GM19372 (cell line): Measurements from ENCODE around the gene GAB2.

Experiments used
- ATAC-seq: cut with Tn5 transposase; IDR thresholded peaks from one replicate; pipeline ENCODE4 v1.9.1; 2021; ENCODE audit warnings: mild to moderate bottlenecking, low read depth, moderate library complexity; ENCODE audit not compliant: unreplicated experiment

GAB2 gene

DNA sequence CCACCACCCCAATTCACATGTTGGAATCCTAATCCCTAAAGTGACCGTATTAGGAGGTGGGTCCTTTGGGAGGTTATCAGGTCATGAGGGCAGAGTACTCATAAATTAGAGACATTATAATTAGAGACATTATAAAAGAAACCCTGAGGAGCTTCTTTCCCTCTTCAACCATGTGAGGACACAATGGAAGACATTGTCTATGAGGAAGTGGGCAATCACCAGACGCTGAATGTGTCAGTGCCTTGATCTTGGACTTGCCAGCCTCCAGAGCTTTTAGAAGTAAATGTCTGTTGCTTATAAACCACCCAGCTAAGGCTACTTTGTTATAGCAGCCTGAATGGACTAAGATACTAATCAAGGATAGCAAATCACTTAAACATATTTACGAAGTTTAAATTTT, 14.8 kb downstream of the GAB2 start:
- ATAC-seq = no peak

- no peak for ATAC-seq
Measured at GRCh38 chr11:78400702-78401101, 16.9 kb downstream of the GAB2 start.

DNA sequence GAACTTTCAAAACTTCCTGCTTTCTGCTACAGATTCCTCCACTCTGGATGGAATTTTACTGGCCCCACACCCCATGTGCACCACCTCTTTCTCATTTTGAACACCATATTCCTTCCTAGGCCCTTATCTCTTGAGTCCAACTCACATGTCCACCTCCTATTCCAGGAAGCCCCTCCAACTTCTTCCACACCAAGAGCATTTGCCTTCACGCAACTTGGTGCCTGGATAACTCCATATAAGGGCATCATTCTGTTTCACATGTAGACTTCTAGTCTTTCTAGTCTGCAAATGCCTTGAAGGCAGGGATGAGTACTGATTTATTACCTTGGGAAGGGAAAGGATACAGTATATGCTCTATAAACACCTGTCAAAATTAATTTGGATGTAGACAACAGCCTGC, 17.5 kb downstream of the GAB2 start:
- ATAC-seq = no peak

DNA sequence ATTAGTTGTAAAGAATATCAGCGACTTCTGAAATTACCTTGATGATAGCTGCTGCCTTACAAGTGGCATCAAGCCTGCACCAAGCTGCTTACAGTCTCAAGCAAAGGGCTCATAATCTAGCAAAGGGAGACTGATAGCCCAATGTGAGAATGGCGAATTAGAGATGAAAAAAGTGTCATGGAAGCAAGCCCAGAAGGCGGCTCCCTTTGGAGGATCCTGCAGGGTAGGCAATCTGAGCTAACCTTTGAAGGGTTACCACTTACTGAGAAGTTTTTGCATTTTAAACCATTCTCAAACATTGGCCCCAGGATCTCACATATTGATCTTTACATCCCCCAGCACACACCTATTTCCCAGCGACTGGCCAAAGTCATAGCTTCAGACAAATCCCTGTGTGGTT, 18.5 kb downstream of the GAB2 start:
- no peak for ATAC-seq

- no peak for ATAC-seq
Measured at GRCh38 chr11:78398715-78399114, 18.9 kb downstream of the GAB2 start.

DNA sequence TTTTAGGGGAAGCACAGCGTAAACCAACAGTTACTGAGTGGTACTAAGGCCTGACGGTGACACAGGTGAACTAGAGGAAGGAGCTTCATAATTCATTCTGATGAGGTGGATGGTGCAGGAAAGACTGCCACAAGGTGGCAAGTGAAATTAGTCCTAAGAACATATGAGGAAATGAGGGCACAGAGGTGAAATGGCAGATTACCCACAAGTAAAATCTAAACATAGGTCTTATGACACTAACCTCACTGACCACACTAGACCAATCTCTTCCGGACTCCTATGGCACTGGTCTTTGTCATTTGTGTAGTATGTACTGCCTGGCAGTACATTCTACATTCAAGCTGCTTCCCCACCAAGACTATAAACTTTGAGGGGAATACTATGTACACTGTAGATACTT, 20.2 kb downstream of the GAB2 start:
- no peak for ATAC-seq

DNA sequence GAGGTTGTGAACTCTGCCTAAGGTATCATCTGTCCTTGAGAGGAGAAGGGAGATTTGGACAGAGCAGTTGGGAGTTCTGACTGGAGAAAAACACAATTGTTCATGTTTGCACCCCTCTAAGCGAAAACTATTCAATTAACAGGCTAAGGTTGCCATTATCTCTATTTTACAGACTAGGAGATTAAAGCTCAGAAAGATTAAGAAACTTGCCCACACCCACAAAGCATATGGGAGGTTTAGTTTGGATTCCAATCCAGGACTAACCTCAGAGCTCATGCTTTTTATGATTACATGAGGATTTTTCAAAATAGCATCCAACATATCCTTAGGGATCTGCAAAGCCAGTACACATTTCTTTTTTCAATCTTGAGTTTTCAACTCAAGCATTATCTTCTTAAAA, 22.0 kb downstream of the GAB2 start:
- ATAC-seq = no peak

GRCh38 chr11:78392854-78393253, 24.8 kb downstream of the GAB2 start:
- no peak for ATAC-seq

GRCh38 chr11:78391424-78391823, 26.2 kb downstream of the GAB2 start:
- no peak for ATAC-seq

DNA sequence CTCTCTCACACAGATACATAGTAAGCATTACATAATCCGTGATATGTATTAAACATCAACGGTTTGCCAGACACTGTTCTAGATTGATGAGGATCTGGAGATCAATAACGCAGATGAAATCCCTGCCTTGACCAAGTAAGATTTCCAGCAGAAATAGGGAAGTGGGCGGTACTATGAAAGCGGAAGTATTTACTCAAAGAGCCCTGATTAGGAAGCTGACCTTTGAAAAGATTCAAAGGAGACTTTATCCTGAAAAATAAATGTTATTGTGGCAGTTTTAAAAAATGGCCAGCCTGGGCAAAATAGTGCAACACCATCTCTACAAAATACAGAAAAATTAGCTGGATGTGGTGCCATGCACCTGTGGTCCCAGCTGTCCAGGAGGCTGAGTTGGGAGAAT, 26.8 kb downstream of the GAB2 start:
- no peak for ATAC-seq

DNA sequence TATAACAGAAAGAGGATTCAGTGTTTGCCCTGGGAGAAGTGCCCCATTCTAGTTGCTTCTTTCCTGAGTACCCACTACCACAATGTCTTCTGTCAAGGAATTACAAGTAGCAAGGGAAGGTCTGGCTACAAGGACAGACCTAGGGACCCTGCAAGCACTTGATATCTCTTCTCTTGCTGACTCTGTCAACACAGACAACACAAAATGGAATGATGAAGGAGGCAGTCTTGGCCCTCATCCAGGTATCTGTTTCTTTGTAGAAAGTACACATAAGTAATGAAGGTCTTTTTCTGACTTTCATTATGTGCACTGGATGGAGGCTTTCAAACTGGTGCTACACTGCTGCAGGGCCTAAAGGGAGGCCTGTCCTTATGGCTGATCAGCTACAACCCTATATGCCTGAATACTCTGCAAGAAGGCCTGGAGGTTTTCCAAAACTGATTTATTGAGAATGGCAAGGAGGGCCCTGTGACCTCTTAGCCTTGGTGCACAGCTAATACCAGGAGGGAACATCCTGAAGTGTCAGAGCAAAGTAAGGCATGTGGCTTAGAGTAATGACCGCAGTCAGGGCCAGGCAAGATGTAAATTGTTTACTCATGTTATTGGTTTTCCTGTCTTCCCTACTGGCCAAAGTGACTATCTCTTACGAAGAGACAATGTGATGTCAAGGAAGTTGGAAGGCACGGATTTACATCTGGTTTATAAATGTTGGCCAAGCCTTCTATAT, 31.2 kb downstream of the GAB2 start:
- no peak for ATAC-seq

GRCh38 chr11:78385205-78385604, 32.4 kb downstream of the GAB2 start:
- no peak for ATAC-seq

DNA sequence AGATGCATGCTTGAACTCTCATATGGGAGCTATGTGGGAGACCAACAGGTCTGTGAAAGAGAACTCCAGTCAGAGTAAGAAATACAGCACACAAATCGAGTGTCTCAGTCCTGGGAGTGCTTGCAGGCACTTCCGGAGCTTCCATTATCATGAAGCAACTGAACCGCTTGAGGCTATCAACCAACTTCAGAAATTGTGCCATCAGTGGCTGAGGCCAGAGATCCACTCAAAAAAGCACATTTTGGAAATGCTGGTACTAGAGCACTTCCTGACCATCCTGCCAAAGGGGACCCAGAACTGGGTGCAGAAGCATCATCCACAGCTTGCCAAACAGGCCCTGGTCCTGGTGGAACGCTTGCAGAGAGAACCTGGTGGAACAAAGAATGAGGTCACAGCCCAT, 33.4 kb downstream of the GAB2 start:
- ATAC-seq = no peak

DNA sequence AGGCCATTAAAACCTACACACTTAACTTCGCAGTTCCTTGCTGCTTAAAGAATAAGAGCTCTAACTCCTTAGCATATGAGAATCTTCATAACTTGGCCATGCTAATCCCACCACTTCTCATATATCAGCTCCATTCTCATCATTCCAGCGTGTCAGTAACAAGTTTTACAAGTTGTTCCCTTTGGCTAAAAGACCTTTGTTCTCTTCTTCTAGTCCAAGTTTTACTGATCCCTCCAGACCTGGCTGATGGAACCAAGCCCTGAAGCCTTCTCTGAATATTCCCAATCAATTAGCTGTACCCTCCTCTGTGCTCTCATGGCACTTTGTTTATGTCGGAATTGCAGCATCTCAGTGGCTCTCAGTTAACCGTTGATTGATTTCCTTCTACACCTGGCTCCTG, 35.8 kb downstream of the GAB2 start:
- no peak for ATAC-seq

DNA sequence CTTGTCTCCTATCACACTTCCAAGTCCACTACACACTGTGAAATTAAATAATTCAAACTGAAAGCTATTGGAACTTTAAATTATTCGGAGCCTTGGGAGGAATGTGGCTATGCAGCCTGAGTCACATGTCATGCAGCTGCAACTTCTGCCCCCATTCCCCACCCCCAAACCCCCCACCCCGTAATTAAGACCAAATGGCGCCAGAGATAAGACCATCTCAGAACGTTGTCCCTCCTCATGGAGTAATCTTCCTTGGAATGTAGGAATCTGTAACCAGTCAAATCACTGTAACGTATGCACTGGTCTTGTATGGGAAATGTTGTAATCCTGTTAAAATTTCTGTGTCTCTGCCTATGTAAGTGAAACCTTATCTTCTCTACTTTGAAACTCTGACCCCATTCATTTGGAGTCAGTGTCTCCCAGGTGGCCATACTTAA, 37.0 kb downstream of the GAB2 start:
- no peak for ATAC-seq

DNA sequence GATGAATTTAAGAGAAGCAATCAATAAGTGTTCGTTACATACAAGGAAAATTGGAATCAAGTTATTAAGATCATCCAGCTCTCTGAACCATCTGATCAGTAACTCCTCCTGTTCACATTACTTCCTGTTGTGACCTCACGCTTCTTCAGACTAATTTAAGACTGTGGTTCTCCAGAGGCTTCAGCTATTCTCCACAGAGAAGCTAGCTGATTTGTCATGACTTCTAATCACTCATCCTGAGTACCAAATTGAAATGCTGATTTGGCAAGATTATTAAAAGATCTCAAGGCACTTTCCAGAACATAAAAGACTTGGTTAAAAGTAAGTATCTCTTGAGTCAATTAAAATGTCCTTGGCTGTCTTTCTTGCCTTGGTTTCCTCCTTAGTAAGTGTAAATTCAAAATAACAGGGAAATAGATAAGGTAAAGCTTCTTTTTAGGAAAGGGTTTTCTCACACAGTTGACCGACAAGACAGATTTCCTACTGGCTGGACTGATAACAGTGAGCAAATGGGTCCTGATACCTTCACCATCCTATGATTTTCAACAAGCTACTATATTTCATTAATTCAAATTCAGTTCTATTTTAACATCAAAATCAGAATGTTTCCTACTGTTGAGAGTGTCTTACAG, 38.5 kb downstream of the GAB2 start:
- no peak for ATAC-seq

DNA sequence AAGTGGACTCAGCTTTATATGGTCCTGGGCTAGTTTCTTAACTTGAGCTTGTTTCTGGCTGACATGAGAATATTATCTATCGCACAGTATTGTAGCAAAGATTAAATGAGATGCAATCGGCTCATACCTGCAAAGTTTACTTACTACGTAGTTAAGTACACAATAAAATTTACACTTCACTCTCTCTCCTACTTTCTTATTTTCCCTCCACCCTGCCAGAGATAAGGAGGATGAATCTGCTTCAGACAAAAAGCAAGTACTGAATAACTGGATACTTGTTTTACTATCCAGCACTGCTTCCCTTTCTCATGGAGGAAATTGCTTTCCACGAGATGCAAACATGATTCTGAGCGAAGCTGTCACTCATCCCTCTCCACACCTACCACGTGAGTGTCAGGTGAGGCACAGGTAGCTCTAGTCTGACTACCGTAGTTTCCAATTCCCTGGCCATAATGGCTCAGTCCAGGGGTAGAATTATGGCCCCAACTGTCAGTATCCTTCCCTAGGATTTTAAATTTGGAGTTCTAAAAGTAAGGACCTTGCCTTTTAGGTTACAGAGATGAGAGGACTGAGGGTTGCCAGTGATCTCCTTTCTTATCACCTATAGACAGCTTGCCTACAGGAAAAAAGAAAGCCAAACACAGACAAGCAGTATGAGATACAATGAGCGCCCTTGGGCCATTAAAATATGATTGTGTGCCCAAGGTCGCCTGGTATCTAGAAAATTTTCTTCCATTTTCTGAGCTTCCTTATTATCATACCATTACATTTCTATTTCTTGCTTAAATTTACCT, 39.8 kb downstream of the GAB2 start:
- no peak for ATAC-seq

DNA sequence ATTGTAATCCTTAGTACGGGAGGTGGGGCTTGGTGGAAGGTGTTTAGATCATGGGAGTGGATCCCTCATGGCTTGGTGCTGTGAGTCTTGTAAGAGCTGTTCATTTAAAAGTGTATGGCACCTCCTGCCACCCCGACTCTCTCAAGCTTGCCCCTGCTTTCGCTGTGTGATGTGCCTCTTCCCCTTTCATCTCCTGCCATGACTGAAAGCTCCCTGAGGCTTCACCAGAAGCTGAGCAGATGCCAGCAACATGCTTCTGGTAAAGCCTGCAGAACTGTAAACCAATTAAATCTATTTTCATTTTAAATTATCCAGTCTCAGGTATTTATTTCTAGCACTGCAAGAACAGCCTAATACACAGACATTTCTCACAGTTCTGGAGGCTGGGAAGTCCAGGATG, 40.8 kb downstream of the GAB2 start:
- ATAC-seq = no peak

DNA sequence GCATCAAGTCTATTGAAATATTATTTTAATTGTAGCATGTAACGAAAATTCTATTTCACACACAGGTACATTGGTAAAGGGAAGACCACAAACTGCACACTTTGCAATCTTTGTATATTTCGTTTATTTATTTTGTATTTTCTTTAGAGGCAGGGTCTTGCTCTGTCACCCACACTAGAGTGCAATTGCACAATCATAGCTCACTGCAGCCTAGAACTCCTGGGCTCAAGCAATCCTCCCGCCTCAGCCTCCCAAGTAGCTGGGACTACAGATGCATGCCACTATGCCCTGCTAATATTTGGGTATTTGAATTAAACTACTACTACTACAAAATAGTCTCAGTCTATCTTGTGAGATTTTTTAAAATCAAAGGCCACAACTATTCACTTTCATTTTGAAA, 42.7 kb downstream of the GAB2 start:
- no peak for ATAC-seq

GRCh38 chr11:78373689-78374088, 43.9 kb downstream of the GAB2 start:
- ATAC-seq = no peak

DNA sequence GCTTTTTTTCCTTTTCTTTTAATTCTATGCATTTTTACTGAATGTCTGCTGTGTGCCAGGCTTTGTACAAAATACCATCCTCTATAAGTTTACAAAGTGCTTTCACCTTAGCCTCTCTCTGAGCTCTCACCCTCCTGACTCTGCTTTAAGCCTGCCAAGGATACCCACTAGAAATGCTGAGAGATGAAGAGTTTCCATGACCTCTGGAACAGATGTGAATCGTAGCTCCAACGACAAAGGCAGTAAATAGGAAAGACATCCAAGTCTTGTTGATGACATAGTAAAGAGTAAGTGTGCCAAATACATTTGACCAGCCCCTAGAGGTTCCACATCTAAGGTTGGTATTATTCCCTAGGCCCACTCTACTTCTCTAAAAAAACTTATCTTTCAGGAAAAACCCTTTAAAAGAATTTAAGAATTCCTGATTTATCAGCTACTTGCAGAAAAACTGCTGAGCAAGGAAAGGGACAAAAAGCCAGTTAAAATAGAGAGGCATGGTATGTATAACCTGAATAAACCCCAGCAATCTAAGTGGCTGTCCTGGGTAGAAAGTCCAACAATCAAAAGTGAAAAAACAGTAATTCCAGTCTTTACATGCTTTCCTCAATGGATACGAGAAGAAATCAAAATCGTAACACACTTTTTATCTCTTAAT, 45.4 kb downstream of the GAB2 start:
- ATAC-seq = no peak
